Activated effector memory CD4-positive, alpha-beta T cell treated with Interleukin-2 at 50 U/mL for 16 hours (primary cell): ENCODE data around the gene ANTXR2.
"Not testable (repeated sequence)": the region's sequence is repeated elsewhere in the genome, so short reads cannot be mapped to it uniquely, and the experiment has no call there.

Source experiments
- DNase-seq: peaks from one replicate; pipeline ENCODE4 v3.0.0-alpha.2; 2020

ANTXR2 gene

GRCh38 chr4:80015407-80016189 is 57.4 kb downstream of the ANTXR2 start:
- DNase-seq = no peak

DNA sequence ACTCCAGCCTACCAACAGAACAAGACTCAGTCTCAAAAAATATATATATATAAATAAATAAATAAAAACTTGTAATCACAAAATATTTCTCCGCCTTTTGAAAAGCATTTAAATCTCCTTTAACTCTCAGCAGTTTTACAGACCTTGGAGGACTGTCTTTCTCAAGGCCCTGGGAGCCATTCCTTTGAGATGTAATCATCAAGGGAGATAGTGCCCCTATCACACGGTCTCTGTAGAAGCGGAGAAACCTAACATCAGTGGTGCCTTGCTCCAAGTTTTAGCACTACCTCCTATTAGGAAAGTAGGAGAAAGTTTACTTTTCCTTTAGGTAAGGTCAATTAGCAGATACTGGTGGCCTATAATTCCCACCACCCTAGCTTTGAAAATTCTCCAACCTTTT is 58.5 kb downstream of the ANTXR2 start:
- no peak for DNase-seq

GRCh38 chr4:80012291-80012690 is 60.7 kb downstream of the ANTXR2 start:
- DNase-seq = no peak

- no peak for DNase-seq
These were observed 61.3 kb downstream of the ANTXR2 start for GRCh38 chr4:80011636-80012236.

DNA sequence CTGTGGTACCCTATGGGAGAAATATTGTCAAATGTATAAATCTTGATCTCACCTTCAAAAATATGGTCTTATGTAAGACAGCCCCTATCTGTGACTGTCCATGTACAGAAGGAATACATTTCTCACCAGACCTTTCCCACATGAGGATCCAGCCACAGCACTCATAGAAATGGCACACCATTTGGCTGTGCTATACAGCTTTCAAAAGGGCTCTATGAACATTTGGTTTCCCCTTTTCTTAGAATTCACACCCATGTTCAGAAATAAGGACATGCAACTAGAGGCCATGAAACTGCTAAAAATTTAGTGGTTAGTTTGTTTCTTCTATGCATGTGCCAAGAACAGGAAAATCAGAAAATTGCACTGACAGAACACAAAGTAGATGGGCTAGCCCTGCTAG is 62.7 kb downstream of the ANTXR2 start:
- no peak for DNase-seq

GRCh38 chr4:80009806-80010205 is 63.2 kb downstream of the ANTXR2 start:
- no peak for DNase-seq

GRCh38 chr4:80008971-80009370 is 64.1 kb downstream of the ANTXR2 start:
- no peak for DNase-seq

DNA sequence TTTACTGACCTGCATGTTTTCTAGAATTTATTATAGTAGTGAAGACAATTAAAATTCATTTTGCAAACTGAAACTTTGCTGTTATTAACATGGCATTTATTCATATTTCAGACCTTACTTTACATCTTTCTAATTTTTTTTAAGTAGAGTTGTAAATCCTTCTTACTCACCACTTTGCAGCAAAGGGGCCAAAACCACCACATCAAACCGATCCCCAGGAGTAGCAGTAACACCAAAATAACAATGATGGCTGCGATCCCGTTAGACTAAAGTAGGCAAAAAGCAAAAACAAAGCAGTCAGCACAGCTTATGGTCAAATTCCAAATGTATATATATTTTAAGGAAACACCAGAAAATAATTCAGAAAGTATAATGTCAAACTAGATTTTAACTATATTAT is 64.7 kb downstream of the ANTXR2 start:
- DNase-seq = no peak

DNA sequence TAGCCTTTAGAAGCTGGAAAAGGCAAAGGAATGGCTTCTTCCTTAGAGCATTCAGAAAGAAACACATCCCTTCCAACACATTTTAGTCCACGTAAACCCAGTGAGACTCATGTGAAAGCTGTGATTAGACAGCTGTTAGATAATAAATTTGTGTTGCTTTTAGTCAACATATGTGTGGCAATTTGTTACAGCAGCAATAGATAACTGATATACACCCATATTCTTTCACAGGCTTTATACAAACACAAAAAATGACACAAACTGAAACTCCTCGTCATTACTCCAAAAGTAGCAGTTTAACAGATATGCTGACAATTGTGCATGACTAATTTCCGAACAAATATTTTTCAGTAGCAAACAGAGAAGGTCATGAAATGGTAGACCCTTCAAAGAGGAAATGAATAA is 65.3 kb downstream of the ANTXR2 start:
- DNase-seq = no peak

GRCh38 chr4:80006935-80007744 is 65.9 kb downstream of the ANTXR2 start:
- DNase-seq = no peak

- no peak for DNase-seq
These were observed 67.2 kb downstream of the ANTXR2 start for GRCh38 chr4:80005863-80006262.

DNA sequence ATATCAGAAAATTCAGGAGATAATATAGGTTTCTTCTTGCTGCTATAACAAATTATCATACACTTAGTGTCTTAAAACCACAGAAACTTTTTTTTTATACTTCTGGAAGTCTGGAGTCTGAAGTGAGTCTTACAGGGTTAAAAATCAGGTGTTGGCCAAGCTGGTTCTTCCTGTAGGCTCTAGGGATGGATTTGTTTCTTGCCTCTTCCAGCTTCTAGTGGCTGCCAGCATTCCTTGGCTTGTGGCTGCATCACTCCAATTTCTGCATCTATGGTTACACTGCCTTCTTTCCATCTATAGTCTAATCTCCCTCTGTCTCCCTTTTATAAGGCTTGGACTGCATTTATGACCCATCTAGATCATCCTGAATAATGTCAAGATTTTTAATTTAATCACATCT is 68.7 kb downstream of the ANTXR2 start:
- DNase-seq = no peak

DNA sequence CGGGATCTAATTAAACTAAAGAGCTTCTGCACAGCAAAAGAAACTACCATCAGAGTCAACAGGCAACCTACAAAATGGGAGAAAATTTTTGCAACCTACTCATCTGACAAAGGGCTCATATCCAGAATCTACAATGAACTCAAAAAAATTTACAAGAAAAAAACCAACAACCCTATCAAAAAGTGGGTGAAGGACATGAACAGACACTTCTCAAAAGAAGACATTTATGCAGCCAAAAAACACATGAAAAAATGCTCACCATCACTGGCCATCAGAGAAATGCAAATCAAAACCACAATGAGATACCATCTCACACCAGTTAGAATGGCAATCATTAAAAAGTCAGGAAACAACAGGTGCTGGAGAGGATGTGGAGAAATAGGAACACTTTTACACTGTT is 70.5 kb downstream of the ANTXR2 start:
- not testable (repeated sequence) for DNase-seq

DNA sequence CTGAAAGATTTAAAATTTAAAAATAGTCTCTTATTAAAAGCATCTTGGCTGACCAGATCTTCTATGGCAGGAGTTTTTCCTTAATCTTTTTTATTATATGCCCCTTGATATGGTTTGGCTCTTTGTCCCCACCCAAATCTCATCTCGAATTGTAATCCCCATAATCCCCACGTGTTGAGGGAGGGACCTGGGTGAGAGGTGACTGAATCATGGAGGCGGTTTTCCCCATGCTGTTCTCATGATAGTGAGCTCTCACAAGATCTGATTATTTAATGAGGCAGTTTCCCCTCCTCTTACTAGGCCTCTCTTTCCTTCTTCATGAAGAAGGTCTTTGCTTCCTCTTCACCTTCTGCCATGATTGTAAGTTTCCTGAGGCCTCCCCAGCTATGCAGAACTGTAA is 74.0 kb downstream of the ANTXR2 start:
- not testable (repeated sequence) for DNase-seq

- no peak for DNase-seq
These were observed 74.8 kb downstream of the ANTXR2 start for GRCh38 chr4:79998201-79998600.

DNA sequence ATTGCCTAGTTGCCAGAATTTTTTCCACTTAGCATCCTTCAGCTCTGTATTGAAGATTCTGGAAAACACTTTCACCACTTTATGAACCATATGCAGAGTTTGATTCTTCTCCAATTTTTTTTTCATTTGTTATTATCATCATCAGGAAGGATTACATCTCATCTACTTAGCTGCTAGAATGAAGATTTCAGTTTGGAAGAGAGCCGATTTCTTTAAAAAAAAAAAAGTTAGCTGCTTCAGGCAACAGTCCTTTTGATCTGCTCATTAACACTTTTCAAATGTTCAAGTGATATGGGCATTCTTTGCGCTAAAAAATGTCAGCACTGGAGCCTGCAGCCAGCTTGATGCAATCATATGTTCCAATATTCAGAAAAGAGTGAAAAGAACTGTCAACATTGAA is 76.2 kb downstream of the ANTXR2 start:
- DNase-seq = no peak

- DNase-seq = no peak
These were observed 79.6 kb downstream of the ANTXR2 start for GRCh38 chr4:79993476-79993875.

DNA sequence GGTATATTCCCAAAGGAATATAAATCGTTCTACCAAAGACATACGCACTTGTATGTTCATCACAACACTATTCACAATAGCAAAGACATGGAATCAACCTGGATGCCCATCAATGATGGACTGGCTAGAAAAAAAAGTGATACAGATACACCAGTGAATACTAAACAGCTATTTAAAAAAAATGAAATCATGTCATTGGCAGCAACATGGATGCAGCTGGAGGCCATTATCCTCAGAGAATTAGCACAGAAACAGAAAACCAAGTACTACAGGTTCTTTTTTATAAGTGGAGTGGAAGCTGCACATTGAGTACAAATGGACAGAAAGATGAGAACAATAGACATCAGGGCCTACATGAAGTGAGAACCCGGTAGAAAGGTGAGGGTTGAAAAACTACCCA is 81.4 kb downstream of the ANTXR2 start:
- no peak for DNase-seq

- DNase-seq = not testable (repeated sequence)
These were observed 81.9 kb downstream of the ANTXR2 start for GRCh38 chr4:79991100-79991499.

DNA sequence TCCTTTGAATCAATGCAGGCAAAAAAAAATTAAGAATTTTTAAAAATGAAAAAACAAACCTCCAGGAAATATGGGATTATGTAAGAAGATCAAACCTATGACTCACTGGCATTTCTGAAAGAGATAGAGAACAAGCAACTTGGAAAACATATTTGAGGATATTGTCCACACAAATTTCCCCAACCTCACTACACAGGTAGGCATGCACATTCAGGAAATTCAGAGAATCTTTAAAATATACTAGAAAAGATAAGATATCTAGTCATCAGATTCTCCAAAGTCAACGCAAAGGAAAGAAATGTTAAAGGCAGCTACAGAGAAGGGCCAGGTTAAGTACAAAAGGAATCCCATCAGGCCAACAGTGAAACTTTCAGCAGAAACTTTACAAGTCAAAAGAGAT is 85.6 kb downstream of the ANTXR2 start:
- DNase-seq = no peak

DNA sequence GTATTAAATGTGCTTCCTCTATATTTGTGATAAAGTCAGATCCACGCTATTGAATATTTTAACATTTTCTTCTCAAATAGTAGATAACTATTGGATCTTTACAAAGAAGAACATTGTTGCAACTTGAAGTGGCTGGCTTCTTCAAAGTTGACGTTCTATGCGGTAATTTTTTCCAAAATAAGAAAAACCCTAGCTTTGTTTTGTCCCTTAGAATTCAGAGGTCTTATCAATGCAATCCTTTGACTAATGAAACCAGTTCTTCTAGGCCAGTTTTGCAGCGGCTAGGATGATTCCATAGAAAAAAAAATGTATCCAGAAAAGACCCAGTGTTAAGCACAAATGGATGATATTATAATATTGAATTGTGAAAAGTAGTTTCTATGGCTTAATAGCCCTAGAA is 89.6 kb downstream of the ANTXR2 start:
- no peak for DNase-seq

DNA sequence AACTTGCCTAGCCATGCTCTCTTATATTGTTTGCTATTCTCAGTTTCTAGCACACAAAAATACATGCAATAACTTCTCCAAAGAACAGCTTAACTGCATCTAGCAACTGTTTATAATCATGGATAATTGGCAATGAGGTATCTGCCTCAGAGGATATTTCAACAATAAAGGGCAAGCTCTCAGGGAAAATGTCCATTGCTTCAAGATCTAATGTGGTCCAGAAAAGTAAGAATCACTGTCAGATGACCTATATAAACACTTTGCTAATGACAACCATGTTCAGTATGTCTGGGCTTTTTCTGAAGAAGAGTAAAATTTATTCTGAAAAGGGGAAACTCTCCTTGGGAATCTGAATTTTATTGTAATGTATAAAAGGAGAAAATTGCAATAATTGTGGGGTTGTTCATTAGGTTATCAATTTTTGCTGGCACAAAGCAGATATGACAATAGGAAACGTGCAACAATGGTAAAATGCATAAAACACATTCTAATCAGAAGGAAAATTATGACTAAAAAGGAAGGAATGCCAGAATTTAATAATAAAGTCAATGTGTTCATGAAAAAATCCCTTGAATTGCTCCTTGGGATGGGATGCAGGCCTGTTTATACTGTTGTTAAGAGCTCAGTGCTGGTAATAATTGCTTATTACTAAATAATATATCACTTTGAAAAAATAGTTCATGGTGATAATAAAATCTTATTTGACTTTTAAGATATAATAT is 90.3 kb downstream of the ANTXR2 start:
- no peak for DNase-seq

- DNase-seq = no peak
These were observed 92.6 kb downstream of the ANTXR2 start for GRCh38 chr4:79980448-79980847.
